Activated CD4-positive, alpha-beta T cell treated with anti-CD3 and anti-CD28 coated beads, Interleukin-2, amount 50 U/mL, for 1 hour (primary cell): ENCODE results near the gene HMGXB3.
"Not testable (repeated sequence)": the region's sequence is repeated elsewhere in the genome, so short reads cannot be mapped to it uniquely, and the experiment has no call there.

Experiments
- DNase-seq: peaks from one replicate; pipeline ENCODE4 v3.0.0-alpha.2; 2020

HMGXB3 gene

GRCh38 chr5:150069672-150070627 lies 69.4 kb downstream of the HMGXB3 start:
- DNase-seq: no peak

GRCh38 chr5:150070821-150071220 lies 70.3 kb downstream of the HMGXB3 start:
- no peak for DNase-seq

DNA sequence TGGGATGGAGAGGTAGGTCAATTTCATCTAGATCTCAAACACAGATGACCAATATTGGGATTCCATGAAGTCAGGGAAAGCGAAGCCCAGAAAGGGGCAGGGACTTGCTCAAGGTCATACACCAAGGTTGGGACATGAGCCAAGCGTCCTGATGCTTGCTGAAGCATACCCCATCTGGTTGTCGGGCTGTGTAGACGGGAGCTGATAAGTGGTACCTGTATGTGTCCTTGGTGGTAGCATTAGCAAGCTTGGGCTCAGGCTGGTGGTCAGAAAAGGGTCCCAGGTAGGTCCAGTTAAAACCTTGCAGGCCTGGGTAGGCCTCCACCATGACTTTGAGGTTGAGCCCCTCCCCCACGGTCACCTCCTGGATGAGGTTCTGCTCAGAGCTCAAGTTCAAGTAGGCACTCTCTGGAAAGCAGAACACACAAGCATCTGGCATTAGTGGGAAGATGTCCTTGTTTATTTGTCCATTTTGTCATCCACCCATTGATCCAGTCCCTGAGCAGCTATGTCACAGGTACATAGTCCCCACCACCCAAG lies 72.6 kb downstream of the HMGXB3 start:
- no peak for DNase-seq

DNA sequence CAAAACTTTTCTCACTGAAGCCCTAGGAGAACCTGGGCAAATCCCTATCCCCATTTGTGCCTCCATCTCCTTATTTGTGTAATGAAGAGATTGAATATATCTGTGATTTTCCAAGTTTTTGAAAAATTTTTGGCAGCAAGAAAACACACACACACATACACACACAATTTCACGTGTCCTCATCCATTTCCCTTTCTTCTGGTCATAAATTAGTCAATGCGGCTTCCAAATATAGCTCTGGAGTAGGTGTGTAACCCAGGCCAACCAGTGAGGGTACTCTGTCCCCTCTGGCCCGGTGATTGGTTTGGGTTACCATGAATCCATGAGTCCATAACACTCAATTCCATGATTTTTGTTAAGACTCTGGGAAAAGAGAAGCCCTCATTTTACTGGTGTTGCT lies 73.1 kb downstream of the HMGXB3 start:
- DNase-seq: no peak

DNA sequence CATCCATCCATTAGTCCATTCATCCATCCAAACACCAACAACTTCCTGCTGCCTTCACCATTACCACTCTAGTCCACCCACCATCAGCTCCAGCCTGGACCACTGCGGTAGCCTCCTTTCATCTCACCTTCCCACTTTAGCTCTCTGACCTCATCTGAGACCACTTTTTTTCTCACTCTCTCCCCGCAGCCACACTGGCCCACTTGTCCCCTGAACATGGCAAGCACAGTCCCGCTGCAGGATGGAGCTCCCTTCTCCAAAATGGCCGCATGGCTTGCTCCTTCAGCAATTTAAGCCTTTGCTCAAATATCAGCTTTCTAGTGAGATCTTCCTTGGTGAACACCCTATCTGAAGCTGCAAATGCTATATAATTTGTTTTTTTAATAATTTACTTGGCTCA lies 74.7 kb downstream of the HMGXB3 start:
- no peak for DNase-seq

DNA sequence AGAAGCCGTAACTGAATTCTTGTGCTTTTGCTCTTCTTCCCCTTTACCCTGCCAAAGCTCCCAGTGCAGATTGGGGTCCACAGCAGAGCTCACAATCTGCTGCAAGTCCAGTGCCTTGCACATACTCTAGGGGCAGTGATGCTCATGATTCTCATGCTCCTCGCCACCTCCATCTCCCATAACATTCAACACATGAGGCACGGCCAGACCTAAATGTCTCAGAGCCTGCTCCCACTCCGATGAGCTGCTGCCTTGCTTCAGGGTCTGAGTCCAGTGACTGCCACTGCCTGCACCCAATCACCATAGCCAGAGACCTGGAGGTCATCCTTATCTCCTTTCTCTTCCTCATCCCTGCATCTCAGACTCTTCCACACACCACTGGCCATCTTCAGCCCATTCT lies 75.3 kb downstream of the HMGXB3 start:
- no peak for DNase-seq

DNA sequence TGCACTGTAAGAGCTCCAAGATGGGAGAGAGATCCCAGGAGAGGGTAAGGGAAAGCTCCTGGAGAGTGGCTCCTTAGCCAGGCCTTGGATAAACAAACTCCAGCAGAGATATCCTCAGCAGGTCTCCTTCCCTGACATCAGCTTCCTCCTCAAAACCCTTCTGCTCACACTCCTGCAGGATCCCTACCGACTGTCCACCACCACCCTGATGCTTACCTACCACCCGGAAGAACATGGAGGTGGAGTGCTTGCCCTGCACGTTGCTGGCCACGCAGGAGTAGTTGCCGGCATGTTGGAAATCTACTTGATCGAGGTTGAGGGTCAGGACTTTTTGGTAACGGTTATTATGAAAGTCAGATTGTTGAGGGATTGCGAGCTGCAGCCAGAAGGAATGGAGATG lies 76.5 kb downstream of the HMGXB3 start:
- no peak for DNase-seq

DNA sequence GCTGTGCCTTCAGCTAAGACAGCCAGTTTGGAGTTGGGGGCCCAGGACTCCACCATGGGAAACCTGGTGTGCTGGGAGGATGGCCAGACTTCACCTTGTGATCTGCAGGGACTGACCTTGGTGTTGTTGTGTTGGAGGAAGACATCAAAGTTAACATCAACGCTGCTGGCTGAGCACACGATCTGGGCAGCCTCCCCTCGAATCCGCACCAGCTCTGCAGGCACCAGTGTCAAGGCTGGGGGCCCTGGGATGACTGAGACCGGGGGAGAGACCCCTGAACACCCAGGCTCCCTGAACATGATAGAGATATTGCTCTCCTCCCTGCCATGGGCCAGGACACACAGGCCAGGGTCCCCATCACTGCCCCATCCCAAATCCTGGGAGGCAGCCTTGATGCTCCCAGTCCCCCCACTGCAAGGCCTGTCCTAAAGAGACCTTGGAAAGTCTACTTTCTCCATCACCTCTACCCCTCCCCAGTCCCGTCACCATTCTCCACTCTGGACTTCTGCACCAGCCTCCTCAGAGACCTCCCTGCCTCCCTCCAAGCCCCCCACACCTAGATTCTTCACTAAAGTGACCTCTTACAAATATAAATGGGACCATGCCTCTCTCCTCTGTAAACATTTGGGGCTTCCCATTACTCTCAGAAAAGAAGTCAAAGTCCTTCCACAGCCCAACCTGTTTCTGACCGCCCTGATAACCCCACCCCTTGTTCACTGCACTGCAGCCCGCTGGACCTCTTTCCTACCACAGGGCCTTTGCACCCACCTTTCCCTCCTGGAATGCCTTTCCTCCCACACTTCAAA lies 77.7 kb downstream of the HMGXB3 start:
- DNase-seq: no peak

- no peak for DNase-seq
Measured at GRCh38 chr5:150078802-150079689, 78.5 kb downstream of the HMGXB3 start.

- no peak for DNase-seq
Measured at GRCh38 chr5:150079909-150080461, 79.4 kb downstream of the HMGXB3 start.

GRCh38 chr5:150080696-150081435 lies 80.3 kb downstream of the HMGXB3 start:
- DNase-seq: no peak

DNA sequence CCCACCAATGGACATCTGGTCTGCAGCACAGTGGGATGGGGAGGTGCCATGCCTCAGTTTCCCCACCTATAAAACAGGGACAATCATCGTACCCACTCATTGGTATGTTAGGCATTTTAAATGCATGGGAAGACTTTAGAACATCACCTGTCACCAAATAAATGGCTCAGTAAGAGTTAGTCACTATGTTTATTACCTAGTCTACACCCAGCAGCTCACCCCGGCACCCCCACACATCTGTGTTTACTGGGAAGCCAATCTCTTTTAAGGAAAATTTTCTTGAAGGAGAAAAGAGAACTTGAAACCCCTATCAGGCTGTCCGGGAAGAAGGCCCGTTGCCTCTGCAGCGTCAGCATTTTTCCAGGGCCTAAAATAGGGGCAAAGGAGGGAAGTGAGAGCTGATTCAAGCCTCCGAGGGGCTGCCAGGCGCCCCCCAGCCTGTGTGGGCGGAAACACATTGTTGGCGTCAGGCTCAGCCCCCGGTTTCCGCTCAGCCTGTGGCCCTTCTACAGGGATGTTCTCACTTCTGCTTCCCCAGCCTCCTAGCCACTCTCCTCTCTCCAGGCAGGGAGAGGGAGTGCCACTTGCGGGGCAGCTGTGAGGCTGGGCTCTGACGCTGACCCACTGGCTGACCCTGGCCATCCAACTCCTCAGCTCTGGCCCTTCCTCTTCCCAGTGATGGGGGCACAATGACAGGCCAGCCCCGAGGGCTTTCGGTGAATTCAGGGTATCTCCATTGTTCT lies 81.2 kb downstream of the HMGXB3 start:
- no peak for DNase-seq

GRCh38 chr5:150082374-150082773 lies 81.8 kb downstream of the HMGXB3 start:
- DNase-seq: no peak

DNA sequence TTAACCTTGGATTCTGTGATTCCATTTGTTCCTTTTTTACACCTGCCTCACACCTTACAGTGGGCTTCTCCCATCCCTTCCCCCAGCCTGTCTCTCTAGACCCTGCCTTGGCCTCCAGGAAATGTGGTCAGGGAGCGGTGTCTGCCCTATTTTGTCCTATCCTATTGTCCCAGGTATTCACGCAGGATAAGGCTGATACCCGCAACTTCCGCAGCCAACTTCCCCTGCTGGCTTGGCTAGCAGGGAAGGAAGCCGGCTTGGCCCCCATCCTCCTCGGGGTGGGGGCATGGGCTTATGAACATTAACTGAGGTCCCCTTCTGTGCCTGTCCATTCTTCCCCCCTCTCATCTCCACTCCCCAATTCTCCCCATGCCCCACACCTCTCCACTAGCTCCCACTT lies 82.3 kb downstream of the HMGXB3 start:
- no peak for DNase-seq

DNA sequence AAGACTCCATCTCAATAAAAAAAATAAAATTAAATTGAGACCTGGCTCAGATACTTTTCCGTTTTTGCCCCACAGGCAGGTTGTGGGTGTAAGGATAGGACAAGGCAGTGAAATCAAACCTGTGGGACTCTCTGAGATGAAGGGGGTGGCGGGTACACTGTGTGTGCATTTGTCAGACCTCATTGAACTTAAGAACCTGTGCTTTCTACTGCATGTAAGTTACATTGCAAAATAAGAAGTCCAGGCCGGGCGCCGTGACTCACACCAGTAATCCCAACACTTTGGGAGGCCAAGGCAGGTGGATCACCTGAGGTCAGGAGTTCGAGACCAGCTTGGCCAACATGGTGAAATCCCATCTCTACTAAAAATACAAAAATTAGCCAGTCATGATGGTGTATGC lies 84.2 kb downstream of the HMGXB3 start:
- DNase-seq: not testable (repeated sequence)

GRCh38 chr5:150085191-150085912 lies 84.8 kb downstream of the HMGXB3 start:
- DNase-seq: no peak

GRCh38 chr5:150085950-150086715 lies 85.6 kb downstream of the HMGXB3 start, which contains the start of gene CSF1R:
Gene CSF1R (minus strand): TSS chr5:150086554. CDS start chr5:150086427, 127 bp downstream.
- DNase-seq: no peak

- no peak for DNase-seq
Measured at GRCh38 chr5:150092159-150092787, 91.7 kb downstream of the HMGXB3 start.

- no peak for DNase-seq
Measured at GRCh38 chr5:150097152-150097551, 96.6 kb downstream of the HMGXB3 start.
